Left renal cortex interstitium (tissue), 4 donors: ENCODE data around the gene GCH1. TPM values are rescaled to one million over a fixed set of nuclear protein-coding genes. Genes with fewer than 3 reads are reported as not detected.
"Not testable (repeated sequence)": the region's sequence is repeated elsewhere in the genome, so short reads cannot be mapped to it uniquely, and the experiment has no call there.

Experiments used
- DNase-seq, 4 donors: peaks; one replicate each; pipeline ENCODE4 v3.0.0-alpha.2; 2013; ENCODE audit warnings: low read depth in 4 of 4, low spot score in 2 of 4, missing footprints in 1 of 4
- polyA plus RNA-seq, 4 donors: library from polyadenylated mRNA; unstranded; fragments of 120-200 nt; gene quantifications; one replicate each; pipeline ENCODE4 v1.2.1, GENCODE V29; 2013; ENCODE audit not compliant: insufficient read length in 4 of 4

Gene GCH1, protein sequence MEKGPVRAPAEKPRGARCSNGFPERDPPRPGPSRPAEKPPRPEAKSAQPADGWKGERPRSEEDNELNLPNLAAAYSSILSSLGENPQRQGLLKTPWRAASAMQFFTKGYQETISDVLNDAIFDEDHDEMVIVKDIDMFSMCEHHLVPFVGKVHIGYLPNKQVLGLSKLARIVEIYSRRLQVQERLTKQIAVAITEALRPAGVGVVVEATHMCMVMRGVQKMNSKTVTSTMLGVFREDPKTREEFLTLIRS
- polyA plus RNA-seq, result 10 to 100 TPM in 2 of 4 donors, 1 to 10 TPM in 2; 8.3 to 11.2 (median 10.2) TPM

DNA sequence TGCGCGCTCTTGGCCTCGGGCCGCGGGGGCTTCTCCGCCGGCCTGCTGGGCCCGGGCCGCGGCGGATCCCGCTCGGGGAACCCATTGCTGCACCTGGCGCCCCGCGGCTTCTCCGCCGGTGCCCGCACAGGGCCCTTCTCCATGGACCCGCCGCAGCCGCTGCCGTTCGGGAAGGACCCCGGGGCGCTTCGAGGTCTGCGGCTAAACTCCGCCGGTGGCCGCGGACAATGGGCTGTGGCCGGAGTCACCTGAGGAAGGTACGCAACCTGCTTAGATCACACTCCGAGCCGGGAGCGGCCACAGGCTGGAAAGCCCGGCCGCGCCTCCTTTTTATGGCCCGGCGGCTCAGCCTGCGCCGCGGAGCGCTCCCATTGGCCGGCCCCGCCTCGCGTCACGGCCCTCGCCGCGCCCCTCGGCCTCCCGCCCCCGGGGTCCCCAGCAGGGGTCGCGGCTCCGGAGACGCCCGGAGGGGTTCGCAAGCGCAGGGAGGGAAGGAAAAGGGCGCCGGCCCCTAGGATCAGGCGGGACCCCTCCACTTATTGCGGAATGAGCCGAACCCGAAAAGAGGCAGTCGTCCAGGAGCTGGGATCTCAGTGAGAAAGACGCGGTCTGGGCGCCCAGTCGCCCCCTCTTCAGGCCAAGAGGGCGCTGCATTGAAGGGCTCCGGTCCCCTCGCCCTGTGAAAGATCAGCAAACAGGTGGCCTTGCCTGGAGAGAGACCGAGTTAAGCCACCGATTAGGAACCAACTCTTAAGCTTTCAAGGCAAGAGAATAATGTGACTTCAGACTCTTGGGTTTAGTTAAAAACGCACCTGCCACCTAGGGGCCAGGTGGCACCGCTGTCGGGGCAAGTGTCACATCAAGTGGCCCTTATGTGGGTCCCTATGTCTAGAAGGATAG is at the start of gene GCH1:
Gene GCH1 (minus strand): TSS at position 306 of the 900 bp plus-strand sequence. CDS start 163 bp downstream, at position 143.
- peak in 1 of 4 donors; percentile 56 for DNase-seq

DNA sequence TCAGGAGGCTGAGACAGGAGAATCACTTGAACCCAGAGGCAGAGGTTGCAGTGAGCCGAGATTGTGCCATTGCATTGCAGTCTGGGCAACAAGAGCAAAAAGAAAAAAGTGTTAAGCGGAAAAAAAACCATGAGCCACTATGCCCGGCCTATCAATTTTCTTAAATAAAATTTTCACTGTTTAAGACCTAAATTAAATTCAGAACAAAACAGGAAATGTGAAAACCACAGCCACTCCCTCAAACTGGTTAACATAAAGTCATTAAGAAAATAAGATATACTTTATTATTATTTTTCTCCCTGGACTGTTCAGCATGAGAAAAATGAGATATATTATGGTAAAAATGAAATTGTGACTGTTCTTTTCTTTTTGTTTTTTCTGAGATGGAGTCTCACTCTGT is 44.6 kb upstream of the GCH1 start:
- no peak for DNase-seq

DNA sequence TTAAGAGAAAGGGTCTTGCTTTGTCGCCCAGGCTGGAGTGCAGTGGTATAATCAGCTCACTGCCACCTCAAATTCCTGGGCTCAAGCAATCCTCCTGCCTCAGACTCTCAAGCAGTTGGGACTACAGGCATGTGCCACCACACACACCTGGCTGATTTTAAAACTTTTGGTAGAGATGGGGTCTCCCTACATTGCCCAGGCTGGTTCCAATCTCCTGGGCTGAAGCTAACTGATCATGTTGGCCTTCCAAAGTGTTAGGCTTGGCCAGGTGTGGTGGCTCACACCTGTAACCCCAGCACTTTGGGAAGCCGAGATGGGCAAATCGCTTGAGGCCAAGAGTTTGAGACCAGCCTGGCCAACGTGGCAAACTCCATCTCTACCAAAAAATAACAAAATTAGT is 43.9 kb upstream of the GCH1 start:
- DNase-seq, result no peak

DNA sequence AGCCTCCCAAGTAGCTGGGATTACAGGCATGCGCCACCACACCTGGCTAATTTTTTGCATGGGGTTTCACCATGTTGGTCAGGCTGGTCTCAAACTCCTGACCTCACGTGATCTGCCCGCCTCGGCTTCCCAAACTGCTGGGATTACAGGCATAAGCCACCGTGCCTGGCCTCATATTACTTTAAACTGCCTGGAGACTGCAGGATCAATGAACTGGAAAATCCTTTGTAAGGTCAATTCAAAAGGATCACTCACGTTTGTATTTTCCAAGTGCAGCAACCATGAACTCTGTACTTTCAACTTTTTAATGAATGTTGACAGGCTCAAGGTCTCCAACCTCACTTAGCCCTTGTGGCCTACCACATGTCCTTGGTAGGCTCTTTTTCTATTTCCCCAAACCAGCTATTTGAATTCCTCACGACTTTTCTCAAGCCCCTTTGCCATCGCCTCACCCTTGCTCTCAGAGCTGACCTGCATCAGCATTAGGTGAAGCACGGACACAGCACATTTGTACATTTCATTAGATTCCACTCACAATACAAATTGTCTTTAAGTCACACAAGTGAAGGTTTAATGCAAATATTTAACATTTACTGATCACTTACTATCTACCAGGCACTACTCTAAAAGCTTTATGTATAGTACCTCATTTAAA is 42.2 kb upstream of the GCH1 start:
- no peak for DNase-seq

DNA sequence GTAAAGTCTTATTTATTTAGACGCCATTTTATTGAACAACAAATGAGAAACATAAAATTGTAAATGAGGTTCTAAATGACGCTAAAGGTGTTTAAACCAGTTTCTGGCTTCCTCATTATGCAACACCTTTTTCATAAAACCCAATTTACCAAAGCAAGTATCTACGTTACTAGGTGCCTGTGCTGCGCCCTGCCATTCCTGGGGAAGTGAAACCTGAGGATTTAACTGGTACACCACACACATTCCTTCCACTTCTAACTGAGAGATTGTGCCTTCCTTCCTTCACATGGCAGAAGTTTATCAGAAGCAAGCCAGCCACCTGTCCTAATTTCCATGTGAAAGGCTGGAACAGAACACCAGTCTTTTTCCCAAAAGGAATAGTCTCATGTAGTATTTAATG is 40.3 kb upstream of the GCH1 start:
- no peak for DNase-seq

DNA sequence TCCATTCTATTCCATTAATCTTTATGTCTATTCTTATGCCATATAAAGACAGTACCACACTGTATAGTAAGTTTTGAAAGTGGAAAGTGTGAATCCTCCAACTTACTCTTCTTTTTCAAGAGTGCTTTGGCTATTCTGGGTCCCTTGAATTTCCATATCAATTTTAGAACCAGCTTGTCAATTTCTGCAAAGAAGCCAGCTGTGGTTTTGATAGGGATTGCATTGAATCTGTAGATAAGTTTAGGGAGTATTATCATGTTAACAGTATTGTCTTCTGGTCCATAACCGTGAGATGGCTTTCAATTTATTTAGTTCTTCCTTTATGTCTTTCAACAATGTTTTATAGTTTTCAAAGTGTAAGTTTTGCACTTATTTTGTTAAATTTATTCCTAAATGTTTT is 34.2 kb upstream of the GCH1 start:
- no peak for DNase-seq

DNA sequence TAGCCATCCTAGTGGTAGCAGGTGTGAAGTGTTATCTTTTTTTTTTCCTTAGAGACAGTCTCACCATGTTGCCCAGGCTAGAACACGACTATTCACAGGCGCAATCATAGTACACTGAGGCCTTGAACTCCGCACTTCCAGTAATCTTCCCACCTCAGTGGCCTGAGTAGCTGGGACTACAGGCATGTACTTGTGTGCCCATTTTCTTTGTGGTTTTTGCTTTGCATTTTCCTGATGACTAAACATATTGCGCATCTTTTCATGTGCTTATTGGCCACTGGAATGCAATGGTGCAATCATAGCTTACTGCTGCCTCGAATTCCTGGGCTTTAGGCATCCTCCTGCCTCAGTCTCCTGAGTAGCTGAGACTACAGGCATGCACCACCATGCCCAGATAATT is 33.3 kb upstream of the GCH1 start:
- no peak for DNase-seq

DNA sequence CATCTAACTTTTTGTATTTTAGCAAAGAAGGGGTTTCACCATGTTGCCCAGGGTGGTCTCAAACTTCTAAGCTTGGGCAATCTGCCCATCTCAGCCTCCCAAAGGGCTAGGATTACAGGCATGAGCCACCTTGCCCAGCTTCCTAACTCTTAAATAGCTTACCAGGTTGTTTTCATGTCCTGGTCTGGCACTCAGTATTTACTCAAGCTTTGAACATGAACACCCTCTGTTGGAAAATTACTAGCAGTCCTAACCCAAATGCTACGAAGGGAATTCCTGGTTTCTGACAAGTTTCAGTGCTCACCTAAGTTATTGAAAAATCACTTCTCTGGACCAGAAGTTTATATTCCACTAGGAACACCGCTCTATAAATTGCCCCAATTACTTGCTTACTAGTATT is 32.5 kb upstream of the GCH1 start:
- DNase-seq, result no peak

DNA sequence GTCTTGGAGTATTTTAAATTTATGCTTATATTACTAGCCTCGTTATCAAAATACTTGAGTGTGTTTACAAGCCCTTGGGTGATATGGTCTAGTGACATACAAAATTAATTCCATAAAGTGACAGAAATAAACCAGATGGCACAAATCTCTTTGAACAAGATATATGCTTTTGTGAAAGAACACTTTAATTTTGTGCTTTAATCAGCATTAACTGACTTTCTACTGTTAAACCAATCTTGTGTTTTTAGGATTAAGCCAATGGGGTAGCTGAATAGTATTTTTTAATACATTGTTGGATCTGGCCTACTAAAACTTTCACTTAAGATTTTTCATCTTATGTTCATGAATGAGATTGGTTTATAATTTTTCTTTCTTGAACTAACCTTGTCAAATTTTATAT is 30.4 kb upstream of the GCH1 start:
- no peak for DNase-seq

DNA sequence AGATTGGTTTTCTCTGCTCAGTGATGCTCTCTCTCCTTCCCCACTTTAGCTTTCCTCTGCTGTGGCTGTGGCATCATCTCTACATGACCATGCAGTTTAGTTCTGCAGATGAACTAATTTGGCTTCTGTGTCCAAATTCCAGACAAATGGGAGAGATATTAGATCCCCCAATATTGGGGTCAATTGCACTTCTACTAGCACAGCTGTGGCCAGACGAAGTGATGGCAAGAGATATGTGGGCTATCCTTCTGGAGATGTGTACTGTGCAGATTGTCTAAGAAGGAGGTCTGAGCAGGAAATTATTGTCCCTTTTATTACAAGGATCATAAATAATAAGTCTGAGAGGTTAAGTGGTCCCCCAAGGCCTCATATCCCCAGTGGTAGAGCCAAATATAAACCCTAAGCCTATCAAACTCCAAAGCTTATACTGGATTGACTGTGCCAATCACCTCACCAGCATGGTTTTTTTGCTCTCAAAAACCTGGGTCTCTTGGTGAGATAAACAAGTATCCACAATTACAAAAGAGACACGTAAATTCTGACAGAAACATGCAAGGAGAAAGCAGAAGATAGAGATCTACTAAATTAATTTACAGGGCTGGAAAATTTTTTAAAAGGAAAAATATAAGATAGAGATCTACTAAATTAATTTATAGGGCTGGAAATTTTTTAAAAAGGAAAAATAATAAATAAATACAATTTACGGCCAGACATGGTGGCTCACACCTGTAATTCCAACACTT is 29.1 kb upstream of the GCH1 start:
- DNase-seq, result no peak

DNA sequence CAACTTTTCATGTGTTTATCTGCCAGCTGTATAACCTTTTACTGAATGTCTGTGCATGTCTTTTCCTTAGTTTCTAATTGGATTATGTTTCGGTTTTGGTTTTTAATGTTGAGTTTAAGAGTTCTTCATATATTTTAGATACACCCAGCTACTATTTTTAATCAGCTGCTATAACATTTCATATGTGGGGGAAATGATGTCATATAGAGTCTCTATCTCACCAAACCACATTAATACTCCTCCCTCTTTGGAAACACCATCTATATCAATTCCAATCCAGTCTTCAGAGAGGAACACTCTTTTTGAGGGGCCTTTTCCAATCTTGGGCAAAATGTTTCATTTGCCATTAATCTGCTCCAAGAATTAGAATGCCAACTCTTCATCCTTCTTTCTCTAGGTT is 28.5 kb upstream of the GCH1 start:
- no peak for DNase-seq

DNA sequence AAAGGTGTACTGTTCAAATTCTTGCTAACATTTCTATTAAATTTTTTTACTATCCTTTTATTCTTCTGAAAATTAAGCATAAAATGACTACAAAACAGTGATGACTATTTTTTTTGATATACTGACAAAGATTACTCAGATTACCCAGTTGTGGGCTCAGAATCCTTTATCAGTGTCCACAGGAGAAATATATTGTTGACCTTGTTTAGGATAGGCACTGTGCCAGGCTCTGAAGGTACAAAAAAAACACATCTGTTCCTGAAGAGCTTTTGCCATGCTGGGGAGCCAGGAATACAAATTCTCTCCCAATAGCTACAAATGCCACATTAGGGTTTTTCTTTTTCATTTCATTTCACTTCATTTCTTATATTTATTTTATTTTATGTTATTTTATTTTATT is 26.9 kb upstream of the GCH1 start:
- DNase-seq, result no peak

DNA sequence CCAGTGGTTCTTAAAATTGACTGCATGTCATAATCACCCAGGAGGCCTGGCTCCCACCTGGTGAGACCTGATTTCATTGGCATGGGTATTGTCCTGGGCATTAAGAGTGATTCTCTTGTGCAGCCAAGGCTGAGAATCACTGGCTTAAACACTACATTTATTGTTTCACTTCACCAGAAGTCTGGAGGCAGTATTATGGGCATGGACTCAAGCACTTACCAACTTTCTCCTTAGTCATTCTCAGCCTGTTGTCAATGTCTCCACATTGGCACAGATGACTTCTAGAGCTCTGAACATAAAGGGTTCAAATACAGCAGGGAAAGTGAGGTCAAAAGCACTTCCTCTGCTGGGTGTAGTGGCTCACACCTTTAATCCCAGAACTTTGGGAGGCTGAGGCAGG is 25.6 kb upstream of the GCH1 start:
- DNase-seq, result no peak

DNA sequence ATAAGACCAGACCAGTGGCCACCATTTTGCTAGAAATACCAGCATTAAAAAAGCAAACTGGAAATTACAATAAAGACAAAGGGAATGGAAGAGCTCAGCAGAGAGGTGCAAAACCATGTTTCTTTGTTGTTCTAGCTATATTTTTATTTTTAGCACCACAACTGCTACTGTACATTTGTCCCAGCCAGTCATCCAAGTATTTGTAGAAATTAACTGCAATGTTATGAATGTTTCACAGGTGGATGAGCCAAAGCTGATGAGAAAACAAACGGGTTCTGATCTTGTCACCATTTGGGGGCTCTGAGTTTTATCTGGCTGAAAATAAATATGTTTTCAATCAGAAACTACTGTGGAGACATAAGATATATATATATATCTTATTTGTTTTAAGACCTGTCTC is 24.9 kb upstream of the GCH1 start:
- DNase-seq, result no peak

DNA sequence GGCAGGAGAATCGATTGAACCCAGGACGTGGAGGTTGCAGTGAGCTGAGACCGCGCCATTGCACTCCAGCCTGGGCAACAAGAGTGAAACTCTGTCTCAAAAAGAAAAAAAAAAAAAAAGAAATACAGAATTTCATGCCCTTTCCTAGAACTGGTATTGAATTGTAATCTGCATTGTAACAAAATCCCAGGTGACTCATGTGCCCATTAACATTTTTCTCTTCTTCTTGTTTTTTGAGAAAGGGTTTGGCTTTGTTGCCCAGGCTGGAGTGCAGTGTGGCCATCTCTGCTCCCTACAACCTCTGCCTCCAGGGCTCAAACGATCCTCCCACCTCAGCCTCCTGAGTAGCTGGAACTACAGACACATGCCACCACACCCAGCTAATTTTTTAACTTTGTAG is 23.9 kb upstream of the GCH1 start:
- DNase-seq, result not testable (repeated sequence)

DNA sequence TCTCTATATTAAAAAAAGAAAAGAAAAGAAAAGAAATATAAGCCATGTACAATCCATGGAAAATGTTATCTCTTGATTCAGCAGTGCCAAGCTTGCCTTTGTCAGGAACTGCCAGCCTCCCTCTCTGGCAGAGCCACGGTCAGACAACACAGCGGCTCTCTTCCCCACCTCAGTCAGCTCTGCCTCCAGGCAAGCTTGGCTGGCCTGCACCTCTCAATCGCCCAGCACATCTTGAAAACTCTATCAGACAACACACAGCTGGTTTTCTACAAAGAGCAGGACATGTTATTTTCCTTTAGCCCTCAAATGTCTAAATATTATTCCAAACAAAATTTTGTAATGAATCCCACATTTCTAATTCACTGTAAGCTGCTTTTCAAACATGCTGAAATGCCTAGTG is 20.0 kb upstream of the GCH1 start:
- no peak for DNase-seq

DNA sequence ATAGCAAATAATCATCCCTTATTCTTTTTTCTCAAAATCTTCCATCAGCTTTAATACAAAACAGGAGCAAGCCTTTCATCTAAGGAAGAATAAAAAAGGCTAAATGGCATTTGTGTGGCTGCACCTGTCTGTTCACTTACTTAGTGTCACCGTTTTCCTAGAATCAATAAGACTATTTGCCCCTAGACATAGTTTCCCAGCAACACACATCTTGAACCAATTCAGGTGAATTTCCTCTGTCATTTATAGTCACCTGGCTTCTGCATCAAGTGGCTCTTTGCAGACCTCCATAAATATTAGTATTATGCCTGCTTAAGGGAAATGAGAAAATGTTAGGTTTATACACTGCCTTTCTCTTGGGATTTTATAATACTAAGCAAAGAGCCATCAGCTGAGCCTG is 17.4 kb upstream of the GCH1 start:
- DNase-seq, result no peak

DNA sequence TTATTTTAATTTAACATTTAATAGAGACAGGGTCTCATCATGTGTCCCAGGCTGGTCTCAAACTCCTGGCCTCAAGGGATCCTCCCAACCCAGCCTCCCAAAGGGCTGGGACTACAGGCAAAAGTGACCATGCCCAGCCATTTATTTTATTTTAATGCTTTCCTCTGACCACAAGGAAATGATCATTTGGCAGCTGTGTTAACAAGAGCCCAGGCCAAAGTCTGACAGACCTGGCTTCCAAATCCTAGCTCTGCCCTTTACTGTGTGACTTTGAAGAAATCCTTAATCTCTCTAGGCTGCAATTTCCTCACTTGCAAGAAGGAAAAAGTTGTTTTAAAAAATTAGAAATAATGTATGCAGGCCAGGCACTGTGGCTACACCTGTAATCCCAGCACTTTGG is 16.7 kb upstream of the GCH1 start:
- DNase-seq, result no peak

DNA sequence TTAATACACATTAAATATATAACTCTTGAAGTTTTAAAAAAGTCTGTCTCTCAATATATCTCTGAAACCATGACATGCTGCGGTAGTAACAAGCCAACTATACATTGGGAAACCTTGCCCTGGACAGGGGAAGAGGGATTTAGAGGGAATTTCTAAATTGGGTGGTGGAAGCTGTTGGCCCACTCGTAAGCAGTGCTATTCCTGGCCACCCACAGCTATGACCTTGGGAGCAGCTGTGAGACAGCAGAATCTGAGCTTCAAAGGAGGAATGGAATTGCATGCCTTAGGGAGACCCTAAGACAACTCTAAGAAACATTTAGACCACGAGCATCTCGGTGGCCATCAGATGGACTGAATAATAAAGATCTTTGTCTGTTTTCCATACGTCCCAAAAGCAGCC is 15.8 kb upstream of the GCH1 start:
- DNase-seq, result no peak

DNA sequence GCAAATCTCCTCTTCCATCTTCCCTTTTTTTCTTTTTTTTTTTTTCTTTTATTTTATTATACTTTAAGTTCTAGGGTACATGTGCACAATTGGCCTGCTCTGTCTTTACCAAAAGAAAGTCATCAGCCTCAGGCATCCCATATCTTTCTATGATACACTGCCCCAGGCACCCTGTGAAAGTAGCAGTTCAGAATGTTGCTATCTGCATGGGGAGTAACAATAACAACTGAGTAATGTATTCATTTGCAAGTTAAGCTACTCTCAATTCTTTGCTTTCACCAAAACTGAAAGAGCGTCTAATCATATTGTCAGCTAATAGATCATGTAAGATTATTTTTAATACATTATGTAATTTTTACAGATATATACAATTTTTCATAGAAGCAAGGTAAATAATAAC is 13.5 kb upstream of the GCH1 start:
- no peak for DNase-seq
